ENCODE measurements around the gene FSHR. TPM values are rescaled to one million over a fixed set of nuclear protein-coding genes. Genes with fewer than 3 reads are reported as not detected.

Gene FSHR
- total and polyA plus RNA-seq, 2 of the 8 experiments (the other 6 are each of a cell fraction or from before 2014, with no cell fraction given) = not detected

DNA sequence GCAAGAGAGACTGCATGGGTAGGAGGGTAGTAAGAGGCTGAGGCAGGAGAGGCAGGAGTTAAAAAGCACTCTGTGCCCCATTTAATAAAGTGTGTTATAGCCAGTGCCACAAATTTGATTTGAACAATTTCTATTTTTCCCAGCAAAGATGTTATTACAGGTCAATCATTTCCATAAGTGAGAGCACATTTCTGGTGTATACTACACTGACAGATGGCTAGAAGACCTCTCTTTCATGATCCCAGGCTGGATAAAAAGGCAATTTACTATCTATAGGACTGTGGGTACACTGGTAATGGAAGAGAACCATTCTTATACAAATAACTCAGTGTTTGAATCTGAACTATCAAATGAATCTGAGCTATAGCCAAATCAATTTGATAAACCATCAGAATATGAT, 176.2 kb downstream of the FSHR start (continued):
- TF ChIP-seq CHD7 (IDR thresholded peaks at IDR 0.05; ENCODE audit: insufficient replicate concordance, low read length) = no peak
